ENCODE results near the gene CLEC19A.

DNA sequence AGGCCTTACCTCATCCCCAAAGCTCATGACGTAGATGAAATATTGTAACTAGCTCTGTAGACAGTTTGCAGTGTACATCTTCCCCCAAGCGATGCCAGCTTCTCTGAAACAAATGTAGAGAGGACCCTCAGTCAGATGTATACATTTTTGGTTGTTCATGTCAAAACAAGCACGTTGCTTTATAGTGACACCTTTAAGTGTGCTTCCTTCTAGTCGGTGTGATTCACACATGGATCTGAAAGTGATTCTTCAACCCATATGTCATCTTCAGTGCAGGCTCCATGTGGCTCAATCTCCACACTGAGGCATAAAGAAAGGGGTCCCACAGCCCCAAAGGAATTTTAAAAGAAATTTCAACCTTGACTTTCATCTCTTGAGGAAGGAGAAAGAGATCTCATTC lies 30.9 kb upstream of the CLEC19A start:
- TF ChIP-seq SIN3A (IDR thresholded peaks at IDR 0.05; ENCODE audit: borderline replicate concordance, insufficient read depth, low read length) (no peak), FOXP2 (optimal IDR thresholded peaks at IDR 0.05; ENCODE audit: borderline replicate concordance, extremely low read depth, extremely low read length, insufficient read depth) (no peak)
